Skeletal muscle cell (primary cell): ENCODE data around the gene PID1.

ENCODE experiments used
- DNase-seq: peaks from one replicate; pipeline ENCODE4 v3.0.0-alpha.2; 2010; ENCODE audit warnings: low read depth
- H3K4me3 ChIP-seq: 2 replicates; pipeline ENCODE4 v1.5.1; 2011; ENCODE audit warnings: low read depth, mild to moderate bottlenecking, control low read depth, low read length, moderate library complexity

Gene PID1

GRCh38 chr2:229054311-229054710, 216.8 kb downstream of the PID1 start:
- no peak overlapping the region for H3K4me3 ChIP-seq
- DNase-seq = no peak

DNA sequence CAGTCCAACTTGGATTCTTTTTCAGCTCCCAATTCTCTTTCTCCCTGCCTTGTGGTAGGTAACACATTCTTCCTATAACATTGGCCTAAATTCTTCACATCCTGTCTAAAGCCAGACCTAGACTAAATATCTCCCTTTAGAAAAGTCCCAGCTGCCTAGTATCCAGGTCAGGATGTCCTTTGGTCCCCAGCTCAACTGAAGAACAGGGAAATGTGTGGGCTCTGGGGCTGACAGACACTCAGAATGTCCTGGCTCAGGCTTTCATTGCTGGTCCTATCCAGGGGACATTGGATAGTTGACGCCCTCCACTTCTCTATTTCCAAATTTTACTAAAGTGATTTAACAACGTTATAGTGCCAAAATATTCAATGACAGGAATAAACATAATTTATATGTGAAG, 219.3 kb downstream of the PID1 start:
- H3K4me3 ChIP-seq = no peak overlapping the region

DNA sequence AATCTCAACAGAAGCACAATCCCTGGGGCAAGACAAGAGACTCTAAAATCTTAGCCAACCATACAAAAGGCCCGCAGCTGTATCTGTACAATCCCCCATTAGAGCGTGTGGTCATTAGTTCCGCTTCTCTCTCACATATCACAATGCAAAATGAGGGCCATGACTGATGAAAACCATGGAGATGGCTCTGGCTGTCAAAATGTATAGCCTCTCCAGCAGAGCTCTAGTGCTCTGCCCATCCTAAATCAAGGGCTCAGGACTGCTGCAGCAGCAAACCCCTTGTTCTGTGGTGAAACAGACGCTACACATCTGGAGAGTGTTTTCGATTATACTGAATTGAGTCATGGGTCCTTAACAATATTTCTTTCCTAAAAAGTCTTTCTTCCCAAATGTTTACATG, 221.0 kb downstream of the PID1 start:
- no peak for DNase-seq
- no peak overlapping the region for H3K4me3 ChIP-seq

More for the DNA sequence above, 219.3 kb downstream of the PID1 start:
- no peak for DNase-seq

GRCh38 chr2:229048134-229048533, 223.0 kb downstream of the PID1 start:
- H3K4me3 ChIP-seq = no peak overlapping the region
- DNase-seq = no peak

DNA sequence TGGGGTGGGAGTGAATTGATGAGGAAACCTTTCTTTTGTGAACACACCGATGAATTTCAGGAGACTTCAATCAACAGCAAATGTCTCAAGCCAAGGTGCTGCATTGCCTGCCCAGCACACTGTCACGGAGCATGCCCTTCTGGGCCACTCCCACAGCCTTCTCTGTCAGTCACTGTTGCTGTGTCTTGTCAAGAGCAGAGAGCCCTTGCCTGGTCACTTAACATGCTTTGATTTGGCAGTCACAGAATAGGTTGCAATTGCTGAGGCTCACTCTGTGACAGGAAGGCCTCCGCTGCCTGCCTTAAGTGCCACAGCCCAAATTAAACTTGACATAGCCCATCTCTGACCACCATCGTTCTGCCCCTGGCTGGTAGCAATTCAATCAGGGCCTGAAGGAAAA, 225.4 kb downstream of the PID1 start:
- no peak for DNase-seq

GRCh38 chr2:229044581-229044980, 226.5 kb downstream of the PID1 start:
- no peak overlapping the region for H3K4me3 ChIP-seq
- DNase-seq = no peak

More for the DNA sequence above, 225.4 kb downstream of the PID1 start:
- H3K4me3 ChIP-seq = no peak overlapping the region

GRCh38 chr2:229043681-229044080, 227.4 kb downstream of the PID1 start:
- H3K4me3 ChIP-seq = no peak overlapping the region
- no peak for DNase-seq

- no peak overlapping the region for H3K4me3 ChIP-seq
- no peak for DNase-seq
Observed at GRCh38 chr2:229042349-229042748, 228.7 kb downstream of the PID1 start.

DNA sequence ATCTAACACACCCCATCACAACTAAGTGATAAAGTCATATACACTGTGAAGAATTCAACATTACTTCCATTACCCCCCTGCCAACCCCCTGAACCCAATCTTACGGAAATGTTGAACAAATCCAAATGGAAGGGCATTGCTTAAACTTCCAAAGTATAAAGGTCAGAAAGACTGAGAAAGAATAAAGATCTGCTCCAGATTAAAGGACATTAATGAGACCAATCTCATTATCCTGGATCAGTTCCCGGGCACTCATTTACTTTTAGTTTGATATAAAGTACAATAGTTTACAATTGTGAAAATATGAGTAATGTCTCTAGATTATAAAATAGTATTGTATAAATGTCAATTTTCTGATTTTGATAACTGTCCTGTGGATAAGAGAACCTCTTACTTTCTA, 229.4 kb downstream of the PID1 start:
- DNase-seq = no peak
- no peak overlapping the region for H3K4me3 ChIP-seq

GRCh38 chr2:229037621-229038020, 233.5 kb downstream of the PID1 start:
- DNase-seq = no peak
- H3K4me3 ChIP-seq = no peak overlapping the region

GRCh38 chr2:229033816-229034215, 237.3 kb downstream of the PID1 start:
- no peak overlapping the region for H3K4me3 ChIP-seq
- DNase-seq = no peak

DNA sequence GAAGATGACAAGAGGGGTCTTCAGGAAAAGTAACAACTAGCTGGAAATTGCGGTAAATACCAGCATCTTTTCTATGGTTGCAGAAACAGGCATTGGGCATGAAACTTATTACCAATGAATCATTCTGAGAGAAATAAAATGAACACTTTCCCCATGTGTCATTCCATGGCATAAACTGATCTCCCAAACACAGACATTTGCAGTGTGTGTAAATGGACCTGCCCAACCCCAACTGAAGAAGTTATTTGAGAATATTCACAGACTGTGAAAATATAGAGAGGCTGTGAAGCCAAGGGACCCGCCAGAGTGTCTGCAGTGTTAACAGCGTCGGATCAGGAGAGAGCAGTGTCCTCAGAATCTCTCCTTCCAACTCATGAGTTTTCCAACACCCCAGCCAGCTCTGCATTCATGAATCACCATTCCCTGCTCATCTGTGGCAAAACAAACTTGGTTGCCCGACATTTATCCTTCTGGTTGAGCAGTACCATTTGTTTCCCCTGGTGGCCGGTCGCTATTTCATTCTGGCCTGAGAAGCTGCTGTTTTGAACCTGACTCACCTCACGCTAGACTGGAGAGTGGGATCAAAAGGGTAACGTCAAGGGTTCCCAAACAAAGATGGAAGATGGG, 238.4 kb downstream of the PID1 start:
- H3K4me3 ChIP-seq = no peak overlapping the region
- no peak for DNase-seq

GRCh38 chr2:229027353-229028105, 243.6 kb downstream of the PID1 start:
- DNase-seq = no peak

DNA sequence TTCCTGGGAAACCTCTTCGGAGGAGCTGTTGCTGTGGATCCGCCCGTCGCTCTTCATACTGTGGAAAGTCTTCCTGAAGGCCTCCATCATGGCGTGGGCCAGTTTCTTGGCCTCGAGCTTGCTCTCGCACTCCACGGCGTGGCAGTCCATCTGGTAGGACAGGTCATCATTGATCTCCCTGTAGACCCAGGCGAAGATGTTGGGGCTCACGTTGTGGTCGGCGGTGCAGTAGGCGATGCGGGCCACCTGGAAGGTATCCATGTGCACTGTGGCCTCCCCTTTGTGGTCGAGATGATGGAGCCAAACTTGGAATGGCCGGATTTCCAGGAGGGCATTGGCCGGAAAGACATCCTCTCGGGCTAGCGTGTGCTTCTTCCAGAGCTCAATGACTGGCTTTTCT, 245.4 kb downstream of the PID1 start:
- H3K4me3 ChIP-seq = no peak overlapping the region
- no peak for DNase-seq

More at GRCh38 chr2:229027353-229028105, 243.6 kb downstream of the PID1 start:
- H3K4me3 ChIP-seq = no peak overlapping the region

DNA sequence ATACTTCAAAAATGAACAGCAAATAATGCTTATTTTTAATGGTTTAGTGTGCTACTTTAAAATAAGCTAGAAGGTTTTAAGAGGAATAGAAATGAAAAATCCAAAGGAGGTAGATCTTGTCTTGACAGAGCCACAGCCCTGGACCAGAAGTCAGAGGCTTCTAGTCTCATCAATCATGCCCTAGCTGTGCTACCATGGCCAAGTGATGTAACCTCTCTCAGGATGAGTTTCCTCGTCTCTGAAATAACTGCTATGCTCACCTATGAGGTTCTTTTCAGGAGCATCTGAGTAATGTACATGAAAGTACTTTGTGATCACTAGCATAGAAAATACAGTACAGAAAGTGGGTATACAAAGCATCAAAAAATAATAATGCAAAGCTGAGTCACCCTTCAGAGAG, 248.4 kb downstream of the PID1 start:
- H3K4me3 ChIP-seq = no peak overlapping the region
- DNase-seq = no peak

DNA sequence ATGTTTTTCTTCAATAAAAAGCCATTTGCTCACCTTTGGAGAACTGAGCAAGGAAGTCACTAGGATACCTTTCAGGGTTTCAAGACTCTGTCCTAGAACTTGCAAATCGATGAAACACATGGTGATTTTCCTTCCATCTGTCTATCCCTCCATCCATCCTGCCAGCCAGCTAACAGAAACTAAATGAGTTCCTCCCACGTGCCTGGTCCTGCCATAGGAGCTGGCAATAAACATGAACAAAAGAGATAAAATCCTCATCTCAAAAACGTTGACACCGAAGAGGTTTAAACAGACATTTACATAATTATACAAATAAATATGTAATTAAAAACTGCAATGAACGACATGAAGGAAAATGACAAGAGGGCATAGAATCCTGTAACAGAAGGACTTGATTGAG, 249.0 kb downstream of the PID1 start:
- no peak overlapping the region for H3K4me3 ChIP-seq
- DNase-seq = no peak

DNA sequence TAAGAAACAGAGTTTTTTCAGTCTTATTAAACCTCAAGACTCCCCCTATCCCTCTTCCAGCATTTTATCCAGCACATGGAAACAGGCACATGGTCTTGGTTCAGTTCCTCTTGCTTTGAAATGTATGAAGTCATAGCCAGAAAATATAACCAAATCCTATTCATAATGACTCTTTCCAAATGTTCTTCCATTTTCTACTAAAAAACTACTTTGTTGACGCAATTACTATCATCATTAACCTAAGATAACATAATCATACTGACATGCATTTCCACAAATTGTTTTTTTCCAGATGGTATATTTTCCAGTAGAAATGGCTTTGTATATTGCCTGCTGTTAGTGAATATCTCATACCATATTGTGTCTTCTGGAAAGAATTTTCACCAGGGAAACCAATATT, 261.3 kb downstream of the PID1 start:
- no peak overlapping the region for H3K4me3 ChIP-seq
- no peak for DNase-seq

DNA sequence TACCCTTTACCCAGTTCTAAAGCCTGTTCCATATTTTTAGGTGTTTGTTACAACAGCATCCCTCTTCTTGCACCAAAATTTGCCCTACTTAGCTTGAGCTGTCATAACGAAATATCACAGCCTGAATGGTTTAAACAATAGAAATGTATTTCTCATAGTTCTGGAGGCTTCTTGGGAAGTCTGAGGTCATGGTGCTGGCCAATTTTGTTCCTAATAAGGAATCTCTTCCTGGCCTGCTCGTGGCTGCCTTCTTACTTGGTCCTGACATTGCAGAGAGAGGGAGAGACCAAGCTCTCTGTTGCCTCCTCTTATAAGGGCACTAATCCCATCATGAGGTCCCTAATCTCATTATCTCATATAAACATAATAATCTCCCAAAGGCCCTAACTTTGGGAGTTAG, 267.8 kb downstream of the PID1 start:
- no peak overlapping the region for H3K4me3 ChIP-seq
- DNase-seq = no peak

- H3K4me3 ChIP-seq = no peak overlapping the region
- DNase-seq = no peak
Observed at GRCh38 chr2:229001196-229001595, 269.9 kb downstream of the PID1 start.

DNA sequence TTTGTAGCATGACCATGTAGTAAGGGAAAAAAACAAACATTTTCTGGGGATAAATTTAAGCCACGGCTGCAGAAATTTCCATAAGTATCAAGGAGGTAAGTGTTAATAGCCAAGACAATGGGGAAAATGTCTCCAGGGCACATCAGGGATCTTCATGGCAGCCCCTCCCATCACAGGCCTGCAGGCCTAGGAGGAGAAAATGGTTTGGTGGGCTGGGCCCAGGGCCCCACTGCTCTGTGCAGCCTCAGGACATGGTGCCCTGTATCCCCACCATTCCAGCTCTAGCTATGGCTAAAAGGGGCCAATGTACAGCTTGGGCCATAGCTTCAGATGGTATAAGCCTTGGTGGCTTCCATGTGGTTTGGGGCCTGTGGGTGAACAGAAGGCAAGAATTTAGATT, 271.8 kb downstream of the PID1 start:
- DNase-seq = no peak
- H3K4me3 ChIP-seq = no peak overlapping the region

DNA sequence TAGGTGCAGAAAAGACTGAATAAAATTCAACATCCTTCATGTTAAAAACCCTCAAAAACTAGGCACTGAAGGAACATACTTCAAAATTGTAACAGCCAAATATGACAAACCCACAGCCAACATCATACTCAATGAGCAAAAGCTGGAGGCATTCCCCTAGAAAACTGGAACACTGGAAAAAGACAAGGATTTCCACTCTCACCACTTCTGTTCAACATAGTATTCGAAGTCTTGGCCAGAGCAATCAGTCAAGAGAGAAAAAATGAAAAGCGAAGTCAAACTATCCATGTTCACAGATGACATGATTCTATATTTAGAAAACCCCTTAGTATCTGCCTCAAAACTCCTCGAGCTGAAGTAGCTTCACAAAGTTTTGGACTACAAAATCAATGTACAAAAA, 282.3 kb downstream of the PID1 start:
- H3K4me3 ChIP-seq = no peak overlapping the region

More for the DNA sequence above, 282.3 kb downstream of the PID1 start:
- DNase-seq = no peak
